Measurements from ENCODE around the gene AFF2.
"Not testable (repeated sequence)": the region's sequence is repeated elsewhere in the genome, so short reads cannot be mapped to it uniquely, and the experiment has no call there.

The AFF2 gene

GRCh38 chrX:148871422-148872160 lies 371.2 kb downstream of the AFF2 start:
- no peak for DNase-seq

- DNase-seq = no peak
Measured at GRCh38 chrX:148872161-148872535, 371.7 kb downstream of the AFF2 start.

GRCh38 chrX:148872881-148873280 lies 372.5 kb downstream of the AFF2 start:
- no peak for DNase-seq

GRCh38 chrX:148874636-148875246 lies 374.3 kb downstream of the AFF2 start:
- DNase-seq = no peak

- DNase-seq = no peak
Measured at GRCh38 chrX:148878371-148878770, 378.0 kb downstream of the AFF2 start.

GRCh38 chrX:148885203-148885602 lies 384.8 kb downstream of the AFF2 start:
- DNase-seq = no peak

GRCh38 chrX:148893395-148893794 lies 393.0 kb downstream of the AFF2 start:
- DNase-seq = no peak

GRCh38 chrX:148902581-148902980 lies 402.2 kb downstream of the AFF2 start:
- DNase-seq = no peak

GRCh38 chrX:148903176-148903575 lies 402.8 kb downstream of the AFF2 start:
- DNase-seq = no peak

GRCh38 chrX:148904421-148905111 lies 404.1 kb downstream of the AFF2 start:
- no peak for DNase-seq

- no peak for DNase-seq
Measured at GRCh38 chrX:148905400-148905799, 405.0 kb downstream of the AFF2 start.

GRCh38 chrX:148906628-148907027 lies 406.2 kb downstream of the AFF2 start:
- not testable (repeated sequence) for DNase-seq

GRCh38 chrX:148909758-148910157 lies 409.3 kb downstream of the AFF2 start:
- DNase-seq = no peak

GRCh38 chrX:148913971-148914370 lies 413.6 kb downstream of the AFF2 start:
- DNase-seq = no peak

GRCh38 chrX:148914783-148915182 lies 414.4 kb downstream of the AFF2 start:
- no peak for DNase-seq

GRCh38 chrX:148915474-148915873 lies 415.1 kb downstream of the AFF2 start:
- DNase-seq = no peak

GRCh38 chrX:148917441-148917840 lies 417.0 kb downstream of the AFF2 start:
- no peak for DNase-seq

- no peak for DNase-seq
Measured at GRCh38 chrX:148923631-148924030, 423.2 kb downstream of the AFF2 start.

GRCh38 chrX:148926371-148926770 lies 426.0 kb downstream of the AFF2 start:
- DNase-seq = no peak

- no peak for DNase-seq
Measured at GRCh38 chrX:148928811-148929210, 428.4 kb downstream of the AFF2 start.

- DNase-seq = no peak
Measured at GRCh38 chrX:148929686-148930085, 429.3 kb downstream of the AFF2 start.

- DNase-seq = no peak
Measured at GRCh38 chrX:148930206-148930729, 429.9 kb downstream of the AFF2 start.

- DNase-seq = no peak
Measured at GRCh38 chrX:148933881-148934280, 433.5 kb downstream of the AFF2 start.

- no peak for DNase-seq
Measured at GRCh38 chrX:148938348-148938747, 437.9 kb downstream of the AFF2 start.

All from SIG-M5 (cell line).